Measurements from ENCODE around the gene C1orf226.

Gene C1orf226

DNA sequence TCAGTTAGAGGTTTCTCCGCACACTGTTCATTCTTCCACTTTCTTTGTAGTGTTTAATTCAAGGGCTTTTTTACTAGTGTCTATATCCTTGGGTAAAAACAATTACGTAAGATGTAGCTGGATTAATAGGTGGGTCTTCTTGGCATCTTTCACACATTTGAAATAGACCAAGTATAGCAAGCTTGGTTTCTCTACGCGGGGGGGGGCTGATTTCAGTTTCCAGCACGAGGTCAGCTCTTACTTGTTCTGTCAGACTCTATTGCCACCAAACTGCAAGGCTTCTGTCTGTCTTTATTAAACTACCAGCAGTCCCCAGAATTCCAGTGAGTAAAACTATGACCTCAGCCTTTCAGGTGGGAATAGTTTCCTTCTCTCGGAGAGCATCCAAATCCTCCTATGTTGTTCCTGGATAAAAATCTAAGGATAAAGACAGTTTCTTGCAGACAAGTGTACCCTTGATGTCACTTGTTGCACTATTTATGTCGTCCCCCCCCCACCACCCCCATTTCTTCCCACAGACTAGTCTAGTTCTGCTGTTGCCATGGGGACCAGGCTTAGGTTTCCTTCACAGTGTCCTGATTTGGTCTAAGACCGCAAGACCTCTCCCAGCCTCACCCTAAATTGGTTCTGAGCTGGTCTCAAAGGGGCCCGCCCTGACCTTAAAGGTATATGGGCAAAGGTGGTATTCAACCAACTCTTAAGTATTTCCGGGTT is 21.8 kb upstream of the C1orf226 start:
- no peak overlapping the region for H3K27ac ChIP-seq

DNA sequence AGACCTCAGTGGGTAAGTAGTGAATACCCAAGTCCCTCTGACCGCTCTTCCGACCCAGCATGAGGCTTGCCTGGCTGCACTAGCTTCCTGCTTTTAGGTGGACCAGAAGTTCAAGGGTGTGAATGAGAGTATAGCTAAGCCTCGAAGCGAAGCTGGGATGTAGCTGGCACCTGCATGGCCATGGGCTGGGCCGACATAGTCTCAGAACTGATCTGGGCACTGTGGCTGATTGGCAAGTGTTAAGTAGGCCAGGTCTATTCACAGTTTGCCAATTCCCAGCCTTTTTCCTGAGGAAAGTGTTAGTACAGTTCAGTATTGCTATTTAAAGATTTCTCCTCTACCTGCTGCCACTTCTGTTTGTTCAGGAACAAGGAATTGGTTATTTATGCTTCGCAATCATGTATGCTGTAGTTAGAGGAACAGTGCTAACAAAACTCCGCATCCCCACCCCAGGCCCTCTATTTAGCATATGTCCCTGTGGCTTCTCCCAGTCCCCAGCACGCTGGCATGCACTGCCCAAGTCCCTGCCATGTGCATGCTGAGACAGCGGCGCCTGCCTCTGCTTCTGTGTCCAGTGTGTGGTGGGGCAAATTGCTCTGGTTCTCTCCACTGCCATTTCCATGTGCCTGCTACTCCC is 21.2 kb upstream of the C1orf226 start:
- H3K27ac ChIP-seq = no peak overlapping the region
- no peak for TF ChIP-seq ZFX (IDR thresholded peaks at IDR 0.05; ENCODE audit: borderline replicate concordance)
- TF ChIP-seq, protein P1, sequence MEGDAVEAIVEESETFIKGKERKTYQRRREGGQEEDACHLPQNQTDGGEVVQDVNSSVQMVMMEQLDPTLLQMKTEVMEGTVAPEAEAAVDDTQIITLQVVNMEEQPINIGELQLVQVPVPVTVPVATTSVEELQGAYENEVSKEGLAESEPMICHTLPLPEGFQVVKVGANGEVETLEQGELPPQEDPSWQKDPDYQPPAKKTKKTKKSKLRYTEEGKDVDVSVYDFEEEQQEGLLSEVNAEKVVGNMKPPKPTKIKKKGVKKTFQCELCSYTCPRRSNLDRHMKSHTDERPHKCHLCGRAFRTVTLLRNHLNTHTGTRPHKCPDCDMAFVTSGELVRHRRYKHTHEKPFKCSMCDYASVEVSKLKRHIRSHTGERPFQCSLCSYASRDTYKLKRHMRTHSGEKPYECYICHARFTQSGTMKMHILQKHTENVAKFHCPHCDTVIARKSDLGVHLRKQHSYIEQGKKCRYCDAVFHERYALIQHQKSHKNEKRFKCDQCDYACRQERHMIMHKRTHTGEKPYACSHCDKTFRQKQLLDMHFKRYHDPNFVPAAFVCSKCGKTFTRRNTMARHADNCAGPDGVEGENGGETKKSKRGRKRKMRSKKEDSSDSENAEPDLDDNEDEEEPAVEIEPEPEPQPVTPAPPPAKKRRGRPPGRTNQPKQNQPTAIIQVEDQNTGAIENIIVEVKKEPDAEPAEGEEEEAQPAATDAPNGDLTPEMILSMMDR (IDR thresholded peaks at IDR 0.05) = no peak

More for the DNA sequence above, 21.8 kb upstream of the C1orf226 start:
- TF ChIP-seq, protein P1 (IDR thresholded peaks at IDR 0.05) = no peak
- TF ChIP-seq ZFX (IDR thresholded peaks at IDR 0.05; ENCODE audit: borderline replicate concordance) = no peak

DNA sequence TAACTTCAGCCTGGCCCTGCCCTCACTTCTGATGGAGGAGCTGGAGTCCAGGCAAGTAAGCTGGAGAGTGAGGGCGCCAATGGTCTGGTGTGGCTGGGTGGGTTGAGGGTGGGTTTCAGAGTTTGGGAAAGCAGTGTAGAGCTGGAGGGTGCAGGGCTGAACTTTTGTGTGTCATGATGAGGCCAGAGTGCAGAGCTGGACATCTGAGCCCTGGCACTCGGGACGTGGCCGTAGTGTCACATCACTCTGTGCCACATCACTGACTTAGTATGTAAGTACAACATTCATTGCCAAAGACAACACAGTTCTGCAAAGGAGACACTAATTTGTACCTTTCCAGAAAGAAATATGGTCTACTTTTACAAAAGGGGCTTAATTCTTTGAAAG is 20.7 kb upstream of the C1orf226 start:
- no peak overlapping the region for H3K27ac ChIP-seq
- TF ChIP-seq ZFX (IDR thresholded peaks at IDR 0.05; ENCODE audit: borderline replicate concordance) = no peak

DNA sequence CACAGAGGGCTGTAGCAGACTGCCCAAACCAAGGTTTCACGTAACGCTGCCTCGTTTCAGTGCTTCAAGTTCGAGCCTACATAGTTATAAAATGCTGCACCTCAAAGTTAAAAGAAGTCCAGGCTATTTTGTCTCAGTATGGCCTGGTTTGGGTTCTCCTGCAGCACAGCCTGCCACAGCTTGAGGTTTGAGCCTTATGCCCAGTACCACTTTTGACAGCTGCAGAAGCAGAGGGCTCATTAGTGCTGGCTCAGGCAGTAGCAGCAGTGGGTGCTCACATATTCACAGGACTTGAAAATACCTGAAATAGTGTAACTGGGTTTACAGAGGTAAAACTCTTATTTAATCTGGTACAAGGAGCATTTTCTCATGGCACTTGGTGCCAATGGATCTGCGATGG is 20.2 kb upstream of the C1orf226 start:
- H3K27ac ChIP-seq = no peak overlapping the region
- no peak for TF ChIP-seq ZFX (IDR thresholded peaks at IDR 0.05; ENCODE audit: borderline replicate concordance)
- TF ChIP-seq, protein P1 (IDR thresholded peaks at IDR 0.05) = no peak

DNA sequence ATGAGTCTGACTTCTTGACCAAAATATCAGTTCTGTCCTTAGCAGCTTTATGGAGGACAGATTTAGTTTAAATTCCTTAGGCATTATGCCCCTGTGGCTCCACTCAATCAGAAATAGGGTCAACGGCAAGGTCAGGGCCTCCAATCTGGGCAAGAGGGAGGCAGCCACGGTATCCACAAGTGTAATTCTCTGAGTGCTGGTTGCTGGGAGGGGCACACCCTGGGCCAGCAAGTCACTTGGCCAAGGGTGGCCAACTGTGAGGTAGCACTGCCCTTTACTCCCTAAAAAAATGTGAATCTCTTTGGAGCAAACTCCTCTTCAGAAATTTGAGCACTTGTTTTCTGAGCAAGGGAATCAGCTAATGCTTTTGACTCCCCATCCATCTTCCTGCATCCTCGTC is 17.7 kb upstream of the C1orf226 start:
- no peak for TF ChIP-seq ZFX (IDR thresholded peaks at IDR 0.05; ENCODE audit: borderline replicate concordance)
- TF ChIP-seq, protein P1 (IDR thresholded peaks at IDR 0.05) = no peak
- no peak overlapping the region for H3K27ac ChIP-seq

DNA sequence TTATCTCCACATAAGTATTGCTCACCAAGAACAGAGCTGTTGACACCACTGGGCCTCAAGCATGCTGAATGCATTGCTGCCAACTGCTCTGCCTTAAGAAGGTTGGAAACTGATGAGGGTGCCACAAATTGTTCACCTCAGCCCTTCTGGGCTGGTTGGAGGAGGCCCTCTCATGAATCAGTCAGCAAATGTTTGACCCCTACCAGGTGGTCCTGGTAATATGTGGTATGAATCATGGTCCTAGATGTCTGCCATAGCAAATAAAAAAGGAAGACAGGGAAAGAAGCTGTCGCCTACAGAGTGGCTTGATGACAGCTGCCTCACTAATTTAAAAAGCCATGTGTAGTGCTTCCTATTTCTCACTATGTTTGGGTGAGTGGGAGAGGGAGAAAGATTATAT is 17.0 kb upstream of the C1orf226 start:
- no peak overlapping the region for H3K27ac ChIP-seq
- TF ChIP-seq, protein P1 (IDR thresholded peaks at IDR 0.05) = no peak
- TF ChIP-seq ZFX (IDR thresholded peaks at IDR 0.05; ENCODE audit: borderline replicate concordance) = no peak

DNA sequence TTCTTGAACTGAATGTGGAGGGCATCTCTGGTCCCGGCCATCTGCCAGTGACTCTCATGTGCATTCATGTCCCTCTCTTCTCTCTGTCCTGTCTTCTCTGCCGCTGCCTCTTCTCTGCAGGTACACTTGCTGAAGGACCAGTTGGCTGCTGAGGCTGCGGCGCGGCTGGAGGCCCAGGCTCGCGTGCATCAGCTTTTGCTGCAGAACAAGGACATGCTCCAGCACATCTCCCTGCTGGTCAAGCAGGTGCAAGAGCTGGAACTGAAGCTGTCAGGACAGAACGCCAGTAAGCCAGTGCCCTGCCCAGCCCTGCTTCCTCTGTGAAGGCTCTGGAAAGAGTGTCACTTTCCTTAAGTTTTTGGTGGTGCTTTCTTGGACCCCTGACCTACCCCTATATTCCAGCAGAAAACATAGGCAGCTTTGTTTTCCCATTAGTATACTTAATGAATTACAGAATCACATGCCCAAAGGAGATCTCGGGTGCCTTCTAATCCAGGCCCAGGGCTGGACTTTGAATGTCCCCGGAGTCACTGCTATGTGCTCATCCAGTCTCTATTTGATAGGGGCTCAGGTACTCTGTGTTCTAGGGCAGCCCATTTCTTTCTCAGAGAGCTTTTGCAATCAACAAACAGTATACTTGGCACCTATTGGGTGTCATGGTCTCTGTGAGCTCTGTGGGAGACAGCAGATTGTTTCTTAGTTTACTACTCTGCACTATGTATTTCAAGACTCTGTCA is 16.1 kb upstream of the C1orf226 start:
- TF ChIP-seq ZFX (IDR thresholded peaks at IDR 0.05; ENCODE audit: borderline replicate concordance) = no peak
- TF ChIP-seq, protein P1 (IDR thresholded peaks at IDR 0.05) = no peak
- H3K27ac ChIP-seq = no peak overlapping the region

All from 22Rv1 (cell line).